HG03159 (cell line): ENCODE data around the gene ADCY1.
"Not testable (repeated sequence)": the region's sequence is repeated elsewhere in the genome, so short reads cannot be mapped to it uniquely, and the experiment has no call there.

Experiments used
- ATAC-seq: cut with Tn5 transposase; IDR thresholded peaks from one replicate; pipeline ENCODE4 v1.9.1; 2021; ENCODE audit warnings: mild to moderate bottlenecking, moderate library complexity; ENCODE audit not compliant: unreplicated experiment

ADCY1 gene

DNA sequence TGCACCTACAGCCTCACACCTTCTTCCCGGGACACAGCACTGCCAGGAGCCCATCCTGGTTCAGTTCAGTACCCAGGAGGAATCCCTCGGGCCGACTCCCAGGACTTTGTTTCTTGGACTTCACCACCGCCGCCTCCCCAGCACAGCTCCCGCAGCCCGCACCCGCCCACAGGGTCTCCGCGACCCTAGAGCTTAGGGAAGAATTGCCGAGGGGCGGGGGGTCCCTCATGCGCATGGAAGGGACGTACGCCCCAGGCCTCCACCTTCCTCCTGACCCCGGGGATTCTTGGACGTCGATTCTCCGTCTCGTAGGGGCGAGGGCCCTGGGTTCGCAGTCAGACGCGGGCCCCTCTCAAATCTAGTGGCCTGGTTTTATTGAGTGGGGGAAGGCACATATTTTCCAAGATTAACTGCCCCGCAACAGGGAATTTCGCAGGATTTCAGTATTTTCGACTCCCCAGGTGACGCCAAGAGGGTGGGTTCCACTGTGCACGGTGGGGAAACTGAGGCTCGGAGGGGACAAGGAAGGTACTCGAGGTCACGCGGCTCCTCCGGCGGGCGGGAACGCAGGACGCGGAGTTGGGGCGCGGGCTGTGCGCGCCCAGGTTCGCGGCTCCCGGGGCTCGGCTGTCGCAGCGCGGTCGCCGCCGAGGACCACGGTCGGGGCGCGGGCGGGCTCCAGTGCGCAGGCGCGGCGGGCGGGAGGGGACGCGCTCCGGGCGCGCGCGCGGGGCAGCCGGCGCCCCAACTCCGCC, at the start of gene ADCY1:
Gene ADCY1 (plus strand): TSS at position 708 of the 755 bp plus-strand sequence. CDS start 176 bp downstream, outside the sequence.
- ATAC-seq, result no peak

DNA sequence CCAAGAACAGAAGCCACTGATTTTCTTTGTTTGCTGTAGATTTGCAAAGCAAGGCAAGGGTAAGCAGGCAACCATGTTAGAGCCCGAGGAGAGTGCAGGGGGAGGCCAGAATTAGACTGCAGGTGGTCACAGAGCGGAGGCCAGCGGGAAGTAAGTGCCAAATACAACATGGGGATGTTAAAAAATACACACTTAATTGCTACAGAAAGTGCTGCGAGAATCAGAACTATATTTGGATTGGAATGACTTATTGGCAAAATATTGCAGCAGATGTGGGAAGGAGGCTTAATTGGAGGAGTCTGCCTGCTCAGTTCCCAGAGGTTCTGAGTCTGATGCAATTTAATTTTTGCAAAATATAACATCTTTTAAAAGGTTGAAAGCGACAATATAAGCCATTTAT, 49.7 kb upstream of the ADCY1 start:
- ATAC-seq, result no peak

DNA sequence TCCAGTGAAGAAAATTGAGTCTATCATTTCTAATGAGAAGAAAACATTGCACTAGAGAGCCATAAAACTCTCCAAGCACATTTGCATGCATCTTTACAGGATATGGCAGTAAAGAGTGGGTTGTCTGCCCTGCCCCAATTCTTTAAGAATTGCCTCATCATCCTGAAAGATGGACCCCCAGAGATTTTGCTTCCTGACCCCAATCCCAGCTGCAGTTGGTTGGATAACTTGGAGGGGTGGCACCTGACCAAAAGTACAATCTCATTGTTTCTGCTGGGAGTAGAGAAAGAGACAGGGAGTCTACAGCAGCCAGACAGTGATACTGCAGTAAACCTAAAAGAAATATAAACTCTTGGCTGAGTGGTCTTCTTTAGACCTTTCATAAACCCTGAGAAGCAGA, 49.1 kb upstream of the ADCY1 start:
- no peak for ATAC-seq

DNA sequence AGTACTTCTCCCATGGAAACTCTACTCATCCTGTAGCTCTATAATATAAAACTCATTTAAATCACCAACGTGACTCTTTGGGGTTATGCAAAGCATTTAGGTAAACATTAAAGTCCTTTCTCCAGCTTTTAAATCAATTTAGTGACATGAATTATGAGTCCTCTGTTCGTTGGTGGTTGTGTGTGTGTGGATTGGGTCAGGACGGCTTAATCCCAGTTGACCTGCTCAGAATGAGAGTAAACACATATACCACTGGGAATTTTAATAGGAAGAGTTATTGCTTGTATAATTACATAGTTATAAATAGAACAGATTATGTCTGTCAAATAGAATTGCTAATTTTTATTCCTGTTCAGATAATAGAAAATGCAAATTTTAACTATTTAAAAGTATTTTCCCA, 30.7 kb upstream of the ADCY1 start:
- no peak for ATAC-seq

DNA sequence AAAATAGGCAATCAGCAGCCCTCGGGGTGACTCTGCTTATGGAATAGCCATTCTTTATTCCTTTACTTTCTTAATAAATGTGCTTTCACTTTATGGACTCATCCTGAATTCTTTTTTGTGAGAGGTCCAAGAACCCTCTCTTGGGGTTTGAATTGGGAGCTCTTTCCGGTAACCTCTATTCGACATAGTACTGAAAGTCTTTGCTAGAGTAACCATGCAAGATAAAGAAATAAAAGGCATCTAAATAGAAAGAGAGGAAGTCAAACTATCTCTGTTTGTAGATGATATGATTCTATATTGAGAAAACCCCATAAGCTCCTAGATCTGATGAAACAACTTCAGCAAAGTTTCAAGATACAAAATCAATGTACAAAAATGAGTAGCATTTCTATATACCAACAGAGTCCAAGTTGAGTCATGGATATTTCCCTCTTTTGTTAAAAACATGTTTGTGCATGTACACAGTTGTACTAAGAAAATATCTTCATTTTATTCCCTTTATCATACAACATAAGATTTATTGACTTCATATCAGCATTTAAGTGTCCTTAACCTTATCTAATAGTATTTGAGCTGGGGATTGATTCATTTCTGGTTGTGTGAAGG, 29.0 kb upstream of the ADCY1 start:
- ATAC-seq, result not testable (repeated sequence)

DNA sequence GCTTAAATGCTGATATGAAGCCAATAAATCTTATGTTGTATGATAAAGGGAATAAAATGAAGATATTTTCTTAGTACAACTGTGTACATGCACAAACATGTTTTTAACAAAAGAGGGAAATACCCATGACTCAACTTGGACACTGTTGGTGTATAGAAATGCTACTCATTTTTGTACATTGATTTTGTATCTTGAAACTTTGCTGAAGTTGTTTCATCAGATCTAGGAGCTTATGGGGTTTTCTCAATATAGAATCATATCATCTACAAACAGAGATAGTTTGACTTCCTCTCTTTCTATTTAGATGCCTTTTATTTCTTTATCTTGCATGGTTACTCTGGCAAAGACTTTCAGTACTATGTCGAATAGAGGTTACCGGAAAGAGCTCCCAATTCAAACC, 25.3 kb upstream of the ADCY1 start:
- ATAC-seq, result not testable (repeated sequence)

DNA sequence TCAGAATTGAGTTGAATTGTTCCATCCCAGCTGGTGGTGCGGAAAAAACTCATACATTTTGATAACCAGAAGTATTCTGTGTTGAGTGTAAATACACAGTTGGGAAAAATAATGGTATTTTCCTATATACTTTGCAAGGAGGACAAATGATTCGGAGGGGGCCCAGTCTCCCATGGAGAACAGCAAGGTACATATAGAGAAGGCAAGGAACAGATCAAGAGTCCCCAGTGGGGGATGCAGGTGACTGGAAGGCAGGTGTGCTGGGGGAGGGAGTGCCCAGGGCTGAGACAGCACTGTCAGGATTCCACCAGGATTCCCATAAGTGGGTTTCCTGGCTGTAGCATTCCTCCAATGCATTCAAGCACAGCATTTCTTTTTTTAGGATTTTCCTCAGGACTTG, 10.8 kb upstream of the ADCY1 start:
- no peak for ATAC-seq

DNA sequence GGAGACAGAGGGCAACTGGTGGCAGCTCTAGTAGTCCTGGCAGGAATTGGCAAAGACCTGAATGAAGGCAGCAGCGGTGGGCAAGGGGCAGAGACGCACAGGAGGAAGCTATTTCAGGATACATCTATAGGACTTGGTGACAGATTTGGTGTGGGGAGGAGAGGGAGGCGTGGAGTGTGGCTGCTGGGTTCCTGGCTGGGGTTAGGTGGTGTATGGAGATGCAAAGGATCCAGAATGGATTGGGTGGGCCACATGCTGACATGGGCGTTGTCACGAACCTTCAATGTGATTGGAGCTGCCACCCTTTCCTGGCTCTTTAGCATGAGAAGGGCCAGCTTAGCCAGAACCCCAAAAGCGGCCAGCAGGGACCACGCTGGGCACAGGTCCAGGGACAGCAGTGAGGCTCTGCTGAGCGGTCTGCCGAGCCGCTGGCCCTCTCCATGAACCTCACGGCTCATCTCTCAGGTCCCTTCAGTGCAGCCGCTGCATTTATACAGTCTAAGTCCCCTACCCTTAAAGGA, 10.2 kb upstream of the ADCY1 start:
- ATAC-seq, result no peak

DNA sequence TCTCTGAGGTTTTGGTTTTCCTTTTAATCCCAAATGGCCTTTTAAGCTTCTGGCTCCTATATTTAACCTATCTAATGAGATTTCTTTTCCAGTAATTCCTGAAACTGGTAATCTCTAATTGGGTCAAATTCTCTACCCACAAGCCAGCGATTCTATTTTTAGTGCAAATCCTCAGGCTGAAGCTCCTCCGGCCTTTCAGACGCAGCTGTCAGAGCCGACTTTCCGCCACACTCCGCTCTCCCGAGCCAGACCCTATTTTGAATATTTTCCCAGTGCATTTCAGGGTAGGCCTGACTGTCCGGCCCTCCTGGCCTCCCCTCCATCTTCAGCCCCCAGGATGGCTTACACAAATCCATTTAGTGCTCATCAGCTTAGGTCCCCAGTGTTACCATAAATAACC, 9.7 kb upstream of the ADCY1 start:
- no peak for ATAC-seq

DNA sequence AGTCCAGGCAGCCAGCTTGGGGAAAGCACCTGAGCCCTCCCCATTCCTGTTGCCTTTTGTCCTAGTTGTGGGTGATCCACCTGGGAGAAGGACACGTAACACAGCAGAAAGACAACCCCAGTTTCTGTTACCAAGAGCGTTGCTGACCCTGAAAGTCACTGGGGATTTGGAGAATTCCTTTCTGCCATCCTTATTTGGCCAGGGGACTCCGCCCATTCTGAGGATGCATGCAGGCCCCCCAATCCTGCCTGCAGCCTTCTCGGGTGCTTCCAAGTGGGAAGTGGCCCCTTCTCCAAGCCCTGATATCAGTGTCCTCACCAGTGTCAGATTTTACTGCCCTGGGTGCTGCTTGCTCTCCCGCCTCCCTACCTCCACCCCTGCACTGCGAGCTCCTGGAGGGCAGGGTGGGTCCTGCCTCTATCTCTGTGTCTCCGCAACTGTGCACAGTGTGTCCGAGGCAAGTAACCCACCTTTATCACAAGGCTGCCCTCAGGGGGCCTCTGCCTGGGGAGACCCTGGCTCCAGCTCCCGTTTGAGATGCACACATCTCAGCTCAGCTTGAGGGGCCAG, 9.2 kb upstream of the ADCY1 start:
- no peak for ATAC-seq

DNA sequence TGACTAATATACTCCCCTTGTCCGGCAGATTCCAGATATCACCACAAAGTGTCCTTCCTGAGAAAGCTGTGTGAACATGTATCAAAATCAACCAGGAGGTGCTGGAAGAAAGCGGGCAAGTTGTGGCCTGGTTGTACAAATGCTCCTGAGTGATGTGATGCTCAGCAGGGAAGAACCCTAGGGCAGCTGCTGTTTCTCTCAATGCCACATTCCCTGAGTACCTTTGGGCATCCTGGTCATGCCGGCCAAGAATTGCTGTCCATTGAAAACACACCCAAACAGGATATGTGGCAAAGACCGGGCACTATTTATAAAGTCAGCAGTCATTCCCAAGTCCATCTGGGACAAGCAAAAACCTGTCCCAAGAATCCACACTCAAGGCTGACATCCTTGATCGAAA, 7.8 kb upstream of the ADCY1 start:
- no peak for ATAC-seq

DNA sequence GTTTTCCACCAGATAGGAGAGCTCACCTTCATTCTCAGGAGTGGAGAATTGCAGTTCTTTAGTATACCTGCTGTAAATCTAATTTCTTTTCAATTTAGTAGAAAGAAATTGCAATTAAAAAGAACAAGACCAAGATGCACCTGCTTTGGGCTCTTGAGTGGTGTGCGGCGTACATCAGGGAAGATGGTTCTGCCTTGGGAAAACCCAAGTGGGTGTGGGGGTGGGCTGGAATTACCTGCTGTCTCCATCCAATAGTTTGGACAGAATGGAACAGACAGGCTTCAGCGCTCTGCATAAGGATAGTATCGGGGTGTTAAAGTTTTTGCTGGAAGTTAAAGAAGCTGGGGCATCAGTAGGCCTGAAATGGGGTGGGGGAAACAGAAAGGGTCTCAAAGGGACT, 7.2 kb upstream of the ADCY1 start:
- no peak for ATAC-seq

DNA sequence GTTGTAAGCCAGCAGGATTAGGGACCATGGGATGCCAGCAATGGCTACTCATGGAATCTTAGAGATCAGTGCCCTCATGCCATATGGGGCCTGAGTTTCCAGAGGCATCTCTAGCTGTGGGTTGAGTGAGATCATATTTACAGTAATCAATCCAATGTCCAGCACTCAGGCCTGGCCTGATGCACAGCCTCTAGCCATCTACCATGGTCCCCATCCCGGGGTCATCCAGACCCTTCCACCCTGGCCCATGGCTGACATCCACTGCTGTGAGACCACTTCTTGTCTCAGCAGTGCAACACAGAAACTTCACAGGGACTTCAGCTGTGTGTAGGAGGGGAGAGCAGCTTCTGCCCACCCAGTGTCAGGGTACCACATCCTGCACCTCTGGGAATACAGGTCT, 6.5 kb upstream of the ADCY1 start:
- no peak for ATAC-seq

DNA sequence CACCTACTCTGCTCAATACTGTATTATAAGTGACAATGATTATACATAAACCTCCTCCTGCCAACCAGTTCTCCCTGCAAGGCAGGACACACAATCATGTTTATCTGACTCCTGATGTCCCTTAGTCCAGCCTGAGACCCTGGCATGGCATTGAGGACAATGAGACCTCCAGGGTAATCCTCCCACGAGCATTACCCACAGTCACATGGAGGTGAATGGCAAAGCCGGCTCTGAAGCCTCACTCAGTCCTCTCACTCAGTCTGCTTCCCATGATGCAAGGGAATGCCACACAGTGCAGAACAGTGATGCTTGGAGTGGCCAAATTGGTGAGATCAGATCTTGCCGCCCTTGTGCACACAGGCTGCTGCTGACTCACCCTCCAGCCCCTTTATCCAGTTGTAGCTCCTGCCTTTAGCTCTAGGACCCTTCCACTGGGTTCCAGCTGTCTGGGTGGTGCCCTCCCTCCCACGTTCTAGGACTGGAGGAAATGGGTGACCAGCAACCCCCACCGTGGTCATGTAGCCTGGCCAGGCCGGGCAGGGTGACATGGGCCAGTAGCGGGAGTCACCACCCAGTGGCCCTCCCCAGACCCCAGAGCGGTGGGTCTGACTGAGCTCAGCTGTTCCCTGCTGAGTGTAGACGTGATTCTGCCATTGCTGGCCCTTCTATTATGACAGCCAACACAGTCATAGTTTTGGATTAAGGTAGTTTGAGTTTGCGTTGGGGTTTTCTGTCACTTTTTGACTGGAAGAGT, 5.5 kb upstream of the ADCY1 start:
- no peak for ATAC-seq

DNA sequence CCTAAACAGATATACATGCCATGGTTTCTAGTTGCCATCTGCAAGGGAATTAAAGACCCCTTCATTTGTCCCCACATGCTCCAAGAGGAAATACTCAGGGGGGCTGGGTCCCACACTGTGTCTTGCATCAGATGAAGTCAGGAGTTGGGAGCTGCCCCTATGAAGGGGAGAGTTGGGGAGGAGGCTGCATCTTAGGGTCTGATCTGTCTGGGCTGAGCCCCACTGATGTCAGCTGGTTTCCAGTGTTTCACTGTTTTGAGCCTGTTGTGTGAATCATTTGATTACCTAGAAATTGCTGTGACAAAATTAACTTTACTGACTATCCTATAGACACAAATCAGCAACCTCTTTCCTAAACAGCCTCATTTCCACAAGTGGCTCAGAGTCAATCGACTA, 4.9 kb upstream of the ADCY1 start:
- no peak for ATAC-seq

DNA sequence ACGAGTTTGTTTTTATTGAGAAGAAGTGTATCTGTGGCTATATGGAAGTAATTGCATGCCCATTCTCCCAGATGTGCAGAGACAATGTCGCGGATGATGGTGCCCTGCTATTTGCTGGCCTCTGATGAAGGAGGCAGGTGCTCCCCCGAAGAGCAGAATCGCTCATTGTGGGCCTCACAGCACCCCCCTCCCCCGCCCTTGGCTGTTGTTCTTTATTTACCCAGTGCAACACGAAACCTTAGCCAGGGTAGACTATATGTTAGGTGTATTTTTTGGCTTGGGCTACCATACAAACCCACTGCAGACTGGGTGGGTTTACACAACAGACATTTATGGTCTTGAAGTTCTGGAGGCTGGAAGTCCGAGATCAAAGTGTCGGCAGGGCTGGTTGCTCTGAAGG, 3.4 kb upstream of the ADCY1 start:
- ATAC-seq, result no peak

DNA sequence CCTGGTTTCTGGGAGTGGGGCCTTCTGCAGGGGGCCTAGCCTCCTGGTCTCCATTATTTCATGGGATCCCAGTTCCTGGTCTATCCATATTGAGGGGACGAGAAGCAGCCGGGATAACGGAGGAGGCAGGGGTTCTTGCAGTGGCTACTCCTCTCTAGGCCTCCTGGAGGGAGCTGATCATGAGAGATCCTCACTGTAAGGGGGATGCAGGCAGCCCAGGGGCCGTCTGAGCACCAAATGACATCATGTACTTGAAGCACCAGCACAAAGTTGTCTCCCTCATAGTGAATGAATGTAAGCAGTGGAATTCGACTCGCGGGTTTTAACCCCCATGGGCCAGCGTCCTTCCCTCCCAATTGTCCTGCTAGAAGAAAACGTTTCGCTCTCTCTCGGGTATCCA, 964 bp upstream of the ADCY1 start:
- ATAC-seq, result no peak

DNA sequence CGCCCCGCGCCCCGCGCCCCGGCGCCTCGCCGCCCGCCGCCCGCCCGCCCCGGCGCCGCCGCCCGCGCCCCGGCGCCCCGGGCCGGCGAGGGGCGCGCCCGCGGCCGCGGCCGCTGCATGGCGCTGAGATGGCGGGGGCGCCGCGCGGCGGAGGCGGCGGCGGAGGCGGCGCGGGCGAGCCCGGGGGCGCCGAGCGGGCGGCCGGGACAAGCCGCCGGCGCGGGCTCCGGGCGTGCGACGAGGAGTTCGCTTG, 174 bp downstream of the ADCY1 start:
- no peak for ATAC-seq

DNA sequence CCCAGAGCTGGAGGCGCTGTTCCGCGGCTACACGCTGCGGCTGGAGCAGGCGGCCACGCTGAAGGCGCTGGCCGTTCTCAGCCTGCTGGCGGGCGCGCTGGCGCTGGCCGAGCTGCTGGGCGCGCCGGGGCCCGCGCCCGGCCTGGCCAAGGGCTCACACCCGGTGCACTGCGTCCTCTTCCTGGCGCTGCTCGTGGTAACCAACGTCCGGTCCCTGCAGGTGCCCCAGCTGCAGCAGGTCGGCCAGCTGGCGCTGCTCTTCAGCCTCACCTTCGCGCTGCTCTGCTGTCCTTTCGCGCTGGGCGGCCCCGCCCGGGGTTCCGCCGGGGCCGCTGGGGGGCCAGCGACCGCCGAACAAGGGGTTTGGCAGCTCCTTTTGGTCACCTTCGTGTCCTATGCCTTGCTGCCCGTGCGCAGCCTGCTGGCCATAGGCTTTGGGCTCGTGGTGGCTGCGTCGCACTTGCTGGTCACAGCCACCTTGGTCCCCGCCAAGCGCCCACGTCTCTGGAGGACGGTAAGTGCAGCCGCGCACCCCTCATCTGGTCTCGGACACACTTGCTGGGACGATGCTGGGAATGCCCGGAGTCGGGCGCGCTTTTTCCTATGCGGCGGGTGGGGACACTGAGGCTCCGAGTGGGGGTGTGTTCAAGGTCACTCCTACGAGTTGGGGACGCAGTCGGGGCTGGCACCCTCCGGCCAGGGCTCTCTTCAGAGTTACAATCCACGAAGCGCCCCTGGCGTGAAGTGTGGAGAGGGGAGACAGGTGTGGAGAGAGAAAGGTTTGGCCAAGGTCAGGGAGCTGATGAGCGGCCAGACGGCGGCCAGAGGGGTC, 717 bp downstream of the ADCY1 start:
- no peak for ATAC-seq

DNA sequence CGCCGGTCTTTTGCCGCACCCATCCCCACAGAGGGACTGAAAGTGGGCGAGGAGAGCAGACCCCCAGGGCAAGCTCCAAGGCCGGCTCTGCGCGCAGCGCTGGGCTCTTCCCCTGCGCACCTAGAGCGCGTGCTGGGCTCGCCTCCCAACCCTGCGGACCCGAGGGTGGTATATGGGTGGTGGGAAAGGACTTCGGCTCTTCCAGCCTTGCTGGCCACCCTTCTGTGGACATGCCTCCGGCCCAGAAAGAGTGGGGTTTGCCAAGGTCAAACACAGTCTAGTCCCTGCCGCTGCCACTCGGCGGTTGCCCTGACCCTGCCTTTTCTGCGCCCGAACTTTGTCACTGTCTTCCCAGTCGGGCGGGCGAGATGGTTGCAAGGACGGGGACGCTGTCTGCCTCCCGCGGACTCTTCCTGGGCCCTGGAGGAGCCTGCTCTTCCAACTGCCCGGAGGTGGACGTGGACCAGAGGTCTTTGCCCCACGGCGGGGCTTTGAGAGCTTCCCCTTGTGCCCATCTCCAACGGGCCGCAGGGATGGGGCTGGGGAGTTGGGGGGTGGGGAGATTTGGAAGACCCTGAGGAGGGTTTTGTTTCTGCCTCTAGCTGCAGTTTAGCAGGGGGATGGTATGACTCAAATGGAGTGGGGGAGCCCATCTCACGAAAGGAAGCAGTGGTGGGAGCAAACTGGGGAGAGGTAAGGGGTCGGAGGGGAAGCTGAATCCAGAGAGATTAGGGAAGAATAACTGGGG, 1.5 kb downstream of the ADCY1 start:
- no peak for ATAC-seq
